HEK293T (cell line): ENCODE measurements around the gene PRCP.

Source experiments
- BHLHE40 ChIP-seq: fragments of 450-650 bp; IDR thresholded peaks from 2 replicates; pipeline ENCODE4 v1.6.1; 2016; ENCODE audit warnings: mild to moderate bottlenecking, moderate library complexity, borderline replicate concordance
- ELF4 ChIP-seq: fragments of 450-650 bp; IDR thresholded peaks from 2 replicates; pipeline ENCODE4 v1.6.1; 2017; ENCODE audit warnings: antibody characterized with exemption
- FOXK2 ChIP-seq: fragments of 450-650 bp; IDR thresholded peaks from 2 replicates; pipeline ENCODE4 v1.6.1; 2016; ENCODE audit warnings: mild to moderate bottlenecking
- LEF1 ChIP-seq: fragments of 450-650 bp; IDR thresholded peaks from 2 replicates; pipeline ENCODE4 v1.6.1; 2017; ENCODE audit warnings: mild to moderate bottlenecking, borderline replicate concordance
- NFRKB ChIP-seq: fragments of 450-650 bp; IDR thresholded peaks from 2 replicates; pipeline ENCODE4 v1.6.1; 2016; ENCODE audit warnings: mild to moderate bottlenecking, moderate library complexity
- PKNOX1 ChIP-seq: fragments of 450-650 bp; IDR thresholded peaks from 2 replicates; pipeline ENCODE4 v1.6.1; 2016
- SP1 ChIP-seq: fragments of 450-650 bp; IDR thresholded peaks from 2 replicates; pipeline ENCODE4 v1.6.1; 2017
- SUZ12 ChIP-seq: fragments of 450-650 bp; IDR thresholded peaks from 2 replicates; pipeline ENCODE4 v1.6.1; 2016; ENCODE audit warnings: mild to moderate bottlenecking
- ZNF384 ChIP-seq: fragments of 450-650 bp; IDR thresholded peaks from 2 replicates; pipeline ENCODE4 v1.6.1; 2016

GRCh38 chr11:82903843-82904586, 3.8 kb upstream of the PRCP start:
- TF ChIP-seq PKNOX1 (no peak), BHLHE40 (no peak), SP1 (no peak), LEF1 (no peak), NFRKB (no peak), SUZ12 (no peak), ELF4 (no peak), FOXK2 (no peak), ZNF384 (no peak)
